Erythroblast (primary cell): ENCODE results near the gene MCRIP2.

Experiments
- DNase-seq, 2 experiments: peaks; one replicate each; lab custom pipeline; 2025; lab: John Stamatoyannopoulos, UW
- GATA1 ChIP-seq: IDR thresholded peaks from 2 replicates; pipeline ENCODE4 v1.6.1; 2011; ENCODE audit warnings: low read depth, mild to moderate bottlenecking, control low read depth, low read length, moderate library complexity
- POLR2A ChIP-seq: IDR thresholded peaks from 2 replicates; pipeline ENCODE4 v1.6.1; 2011; ENCODE audit warnings: mild to moderate bottlenecking, low read length

Gene MCRIP2

DNA sequence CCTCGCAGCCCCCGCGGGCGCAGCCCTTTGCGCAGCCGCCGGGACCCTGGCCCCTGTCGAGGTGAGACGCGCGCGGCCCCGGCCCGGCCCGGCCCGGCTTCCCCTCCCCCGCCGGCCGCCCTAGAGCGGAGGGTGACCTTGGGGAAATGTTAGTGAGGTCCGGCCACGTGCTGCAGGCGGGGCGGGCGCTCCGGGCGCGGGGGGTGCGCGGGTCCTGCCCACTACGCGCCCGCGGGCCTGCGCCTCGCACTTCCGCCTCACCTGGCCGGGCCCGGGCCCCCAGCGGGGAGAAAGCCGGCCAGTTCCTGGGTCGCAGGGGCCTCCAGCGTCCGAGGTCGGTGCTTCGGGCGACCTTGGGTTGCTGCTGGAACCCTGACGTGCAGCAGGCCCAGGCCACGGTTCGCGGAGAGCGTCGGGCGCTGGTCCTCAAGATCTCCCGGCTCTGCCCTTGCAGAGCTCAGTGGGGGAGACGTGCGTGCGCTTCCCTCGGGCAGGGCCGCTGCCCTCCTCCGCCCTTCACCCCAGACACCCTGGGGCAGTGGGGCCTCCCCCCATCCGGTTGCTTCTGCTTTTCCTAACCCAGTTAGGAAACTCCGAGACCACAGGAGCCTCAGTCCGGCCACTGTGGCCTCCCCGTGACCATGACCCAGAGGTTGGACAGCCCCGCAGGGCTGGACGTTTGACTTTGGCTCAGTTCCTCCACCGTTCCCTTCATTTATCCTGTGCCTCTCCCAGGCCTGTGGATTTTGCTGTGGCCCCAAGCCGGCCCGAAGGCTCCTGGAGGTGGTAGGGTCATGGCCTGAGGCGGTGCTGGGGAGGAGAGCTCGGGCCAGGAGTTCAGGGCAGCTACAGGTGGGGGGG, 791 bp downstream of the MCRIP2 start:
- TF ChIP-seq GATA1 (no peak), POLR2A (no peak)

GRCh38 chr16:643050-643368, 1.4 kb downstream of the MCRIP2 start:
- no peak for DNase-seq
- TF ChIP-seq GATA1 (no peak), POLR2A (no peak)

More for the DNA sequence above, 791 bp downstream of the MCRIP2 start:
- DNase-seq, result peak; percentile 65 to 74

DNA sequence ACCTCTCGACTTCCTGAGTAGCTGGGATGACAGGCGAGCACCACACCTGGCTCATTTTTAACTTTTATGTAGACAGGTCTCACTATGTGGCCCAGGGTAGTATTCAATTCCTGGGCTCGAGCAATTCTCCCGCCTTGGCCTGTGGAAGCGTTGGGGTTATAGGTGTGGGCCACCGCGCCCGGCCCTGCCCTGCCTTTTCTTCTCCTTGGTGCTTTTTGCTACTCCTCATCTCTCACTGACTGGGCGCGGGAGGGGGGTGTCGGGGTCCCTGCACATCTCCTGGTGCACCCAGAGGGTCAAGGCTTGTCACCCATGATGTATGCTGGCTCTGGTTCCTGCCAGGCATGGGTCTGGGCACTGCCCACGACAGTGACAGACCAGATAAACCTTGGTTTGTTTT, 2.9 kb downstream of the MCRIP2 start:
- no peak for DNase-seq
- no peak for TF ChIP-seq POLR2A
- no peak for TF ChIP-seq GATA1

DNA sequence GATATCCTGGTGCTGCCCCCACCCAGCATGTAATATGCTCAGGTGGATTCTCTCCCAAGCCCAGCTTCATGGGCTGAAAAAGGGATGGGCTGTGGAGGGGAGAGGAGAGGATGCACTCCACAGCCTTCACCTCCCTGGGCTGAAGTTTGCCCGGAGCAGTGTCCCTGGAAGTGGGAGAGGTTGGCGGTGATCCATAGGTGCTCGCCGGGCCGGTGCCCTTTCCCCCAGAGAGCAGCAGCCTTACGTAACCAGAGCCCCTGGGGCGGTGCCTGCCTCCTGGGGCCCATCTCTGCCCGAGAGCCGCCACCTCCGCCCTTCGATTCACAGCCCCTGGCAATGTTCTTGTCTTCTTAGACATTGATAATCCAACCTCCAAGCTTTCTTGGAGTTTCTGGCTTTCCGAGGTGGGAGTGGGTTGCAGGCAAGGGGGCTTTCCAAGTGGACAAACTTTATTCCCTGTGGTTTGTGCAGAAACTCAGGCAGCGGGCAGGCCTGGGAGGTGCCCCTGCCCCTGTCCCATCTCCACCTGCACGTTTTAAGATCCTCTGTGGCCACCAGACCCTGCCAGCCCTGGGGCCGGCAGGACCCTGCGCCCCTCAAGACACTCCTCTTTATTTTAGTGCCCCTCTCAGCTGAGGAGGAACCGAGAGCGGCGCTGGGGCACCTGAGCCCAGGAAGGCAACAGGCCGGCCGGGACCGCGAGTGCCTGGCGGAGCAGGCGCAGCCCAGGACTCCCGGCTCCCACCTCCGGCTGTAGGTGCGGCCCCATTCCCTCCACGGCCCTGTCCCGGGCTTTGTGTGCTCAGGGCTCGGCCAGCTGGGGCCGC, 4.4 kb downstream of the MCRIP2 start:
- TF ChIP-seq GATA1 (no peak), POLR2A (no peak)
- no peak for DNase-seq

GRCh38 chr16:646679-647172, 5.1 kb downstream of the MCRIP2 start:
- no peak for DNase-seq
- TF ChIP-seq POLR2A (no peak), GATA1 (no peak)

DNA sequence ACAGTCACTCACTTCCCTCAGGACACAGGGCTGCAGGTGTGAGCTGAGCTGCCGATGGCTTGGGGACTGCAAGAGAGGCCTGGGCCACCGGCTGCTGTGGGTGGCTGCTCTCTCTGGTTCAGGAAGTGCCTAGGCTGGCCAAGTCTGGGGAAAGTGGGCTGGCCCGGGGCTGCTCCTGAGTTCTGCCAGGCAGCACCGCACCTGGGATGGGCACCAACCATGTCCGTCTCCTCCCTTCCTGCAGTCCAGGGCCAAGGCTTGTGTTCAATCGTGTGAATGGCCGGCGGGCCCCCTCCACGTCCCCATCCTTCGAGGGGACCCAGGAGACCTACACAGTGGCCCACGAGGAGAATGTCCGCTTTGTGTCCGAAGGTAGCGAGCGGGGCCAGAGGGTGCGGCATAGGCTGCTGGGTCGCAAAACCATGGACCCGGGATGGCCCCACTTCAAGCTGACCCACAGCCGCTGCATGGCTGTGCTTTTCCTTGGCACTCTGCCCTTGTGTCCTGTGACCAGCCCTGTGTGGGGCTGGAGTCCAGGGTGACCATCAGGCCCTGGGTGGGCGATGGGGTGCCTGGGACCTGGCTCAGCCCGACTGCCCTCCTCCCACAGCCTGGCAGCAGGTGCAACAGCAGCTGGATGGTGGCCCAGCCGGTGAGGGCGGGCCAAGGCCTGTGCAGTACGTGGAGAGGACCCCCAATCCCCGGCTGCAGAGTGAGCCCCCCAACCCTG, 5.7 kb downstream of the MCRIP2 start:
- DNase-seq, result no peak
- no peak for TF ChIP-seq POLR2A
- no peak for TF ChIP-seq GATA1

DNA sequence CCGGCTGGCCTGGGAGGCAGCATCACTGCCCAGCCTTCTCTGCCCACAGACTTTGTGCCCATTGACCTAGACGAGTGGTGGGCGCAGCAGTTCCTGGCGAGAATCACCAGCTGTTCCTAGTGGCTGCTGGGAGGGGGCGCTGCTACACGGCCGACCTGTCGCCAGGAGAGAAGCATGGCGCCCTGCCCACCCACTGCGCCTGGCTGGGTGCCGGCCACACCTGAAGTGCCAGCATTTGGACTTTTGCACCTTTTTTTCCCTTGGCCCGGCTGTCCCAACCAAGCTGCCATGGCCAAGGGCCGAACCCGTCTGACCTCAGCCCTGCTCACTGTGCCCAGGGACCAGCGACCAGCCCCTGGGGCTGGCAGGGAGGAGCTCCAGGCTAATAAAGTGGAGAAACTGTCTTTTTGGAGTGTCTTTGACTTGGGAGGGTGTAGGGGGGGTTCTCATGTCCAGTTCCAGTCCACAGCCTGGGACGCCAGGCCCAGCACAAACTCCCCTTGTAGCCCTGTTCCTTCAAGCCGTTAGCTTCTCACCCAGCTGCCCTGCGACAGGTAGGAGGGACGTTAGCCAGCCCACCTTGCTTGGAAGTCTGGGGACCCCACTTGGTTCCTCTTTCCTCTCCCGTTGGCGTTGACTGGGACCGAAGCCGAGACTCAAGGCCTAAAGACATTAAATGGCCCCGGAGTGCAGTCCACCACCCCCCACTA, 6.6 kb downstream of the MCRIP2 start:
- TF ChIP-seq GATA1, result no peak
- TF ChIP-seq POLR2A, result no peak
- peak; percentile 59 to 61 for DNase-seq

DNA sequence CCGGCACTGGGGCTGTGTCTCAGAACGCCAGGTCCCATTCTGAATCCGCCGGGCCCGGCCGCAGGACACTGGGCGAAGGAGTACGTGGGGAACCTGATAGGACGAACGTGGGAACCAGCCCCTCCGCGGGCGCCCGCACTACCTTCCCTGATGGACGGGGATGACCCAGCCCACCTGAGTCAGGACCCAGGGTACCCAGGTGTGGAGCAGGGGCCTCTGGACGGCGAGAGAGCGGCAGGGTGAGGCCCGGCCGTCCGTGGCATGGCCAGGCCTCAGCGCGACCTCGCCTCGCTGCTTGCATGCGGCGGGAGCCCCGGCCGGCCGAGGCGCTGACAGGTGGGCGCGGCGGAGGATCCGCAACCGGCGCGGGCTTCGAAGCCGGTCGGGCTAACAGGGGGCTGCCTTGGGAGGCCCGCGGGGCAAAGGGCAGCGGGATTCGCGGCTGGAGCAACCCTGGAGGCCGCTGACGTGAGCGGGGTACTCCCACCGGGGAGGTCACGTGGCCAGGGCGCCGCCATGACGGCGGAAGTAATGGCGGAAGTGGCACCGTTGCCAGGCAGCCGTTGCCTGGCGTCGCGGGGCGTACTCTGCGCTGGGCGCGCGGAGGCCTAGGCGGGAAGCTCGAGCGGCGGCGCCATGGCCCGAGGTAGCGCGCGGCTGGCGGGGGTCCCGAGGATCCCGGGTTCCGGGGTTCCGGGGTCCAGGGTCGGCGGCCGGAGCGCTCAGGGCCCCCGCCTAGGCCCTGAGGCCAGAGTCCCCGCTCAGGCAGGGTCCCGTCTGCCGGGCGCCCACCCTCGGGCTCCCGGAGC, 7.4 kb downstream of the MCRIP2 start, which contains the start of gene WDR90:
Gene WDR90, plus strand, starts transcription at position 585 of the 809 bp plus-strand sequence. Its CDS starts 52 bp downstream, at position 637.
- DNase-seq, result peak; percentile 95 to 96
- TF ChIP-seq POLR2A, result peak; percentile 70
- no peak for TF ChIP-seq GATA1

DNA sequence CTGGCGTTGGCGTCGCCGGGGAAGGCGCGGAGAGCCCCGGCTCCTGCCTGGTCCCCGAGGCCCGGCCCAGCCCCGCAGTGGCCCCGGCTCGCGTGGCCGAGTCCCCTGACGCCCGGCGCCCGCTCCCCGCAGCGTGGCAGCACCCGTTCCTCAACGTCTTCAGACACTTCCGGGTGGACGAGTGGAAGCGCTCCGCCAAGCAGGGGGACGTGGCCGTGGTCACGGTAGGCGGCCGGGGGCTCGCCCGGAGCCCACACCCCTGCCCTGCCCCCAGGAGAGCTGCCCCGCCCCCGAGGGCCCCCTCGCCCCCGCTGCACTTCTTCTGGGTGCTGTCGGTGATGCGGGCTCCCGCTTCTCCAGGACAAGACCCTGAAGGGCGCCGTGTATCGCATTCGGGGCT, 8.0 kb downstream of the MCRIP2 start:
- no peak for TF ChIP-seq POLR2A
- TF ChIP-seq GATA1, result no peak
- peak; percentile 45 to 50 for DNase-seq

GRCh38 chr16:651844-652243, 10.2 kb downstream of the MCRIP2 start:
- TF ChIP-seq GATA1, result no peak
- no peak for TF ChIP-seq POLR2A
- no peak for DNase-seq

GRCh38 chr16:652454-653305, 11.1 kb downstream of the MCRIP2 start:
- DNase-seq, result no peak
- TF ChIP-seq GATA1, result no peak
- TF ChIP-seq POLR2A, result no peak
